Keratinocyte (primary cell): ENCODE data around the gene SH3GL3.

Experiments used
- EZH2 ChIP-seq: IDR thresholded peaks from one replicate; pipeline ENCODE4 v1.6.1; 2012; ENCODE audit warnings: inconsistent platforms, mild to moderate bottlenecking, low read length, moderate library complexity
- TF ChIP-seq, protein P1 (sequence below), 3 experiments: IDR thresholded peaks in 1 of 3; conservative IDR thresholded peaks in 1 of 3; optimal IDR thresholded peaks in 1 of 3; 2 replicates in 2 of 3; 3 replicates in 1 of 3; pipeline versions ENCODE3 to v1.5.1; 2011; ENCODE audit warnings: low read length in 3 of 3, mild to moderate bottlenecking in 3 of 3, moderate library complexity in 2 of 3, control low read depth in 1 of 3, inconsistent platforms in 1 of 3; ENCODE audit not compliant: insufficient read depth in 2 of 3; ENCODE audit errors: extremely low read depth in 1 of 3

- TF ChIP-seq, protein P1, sequence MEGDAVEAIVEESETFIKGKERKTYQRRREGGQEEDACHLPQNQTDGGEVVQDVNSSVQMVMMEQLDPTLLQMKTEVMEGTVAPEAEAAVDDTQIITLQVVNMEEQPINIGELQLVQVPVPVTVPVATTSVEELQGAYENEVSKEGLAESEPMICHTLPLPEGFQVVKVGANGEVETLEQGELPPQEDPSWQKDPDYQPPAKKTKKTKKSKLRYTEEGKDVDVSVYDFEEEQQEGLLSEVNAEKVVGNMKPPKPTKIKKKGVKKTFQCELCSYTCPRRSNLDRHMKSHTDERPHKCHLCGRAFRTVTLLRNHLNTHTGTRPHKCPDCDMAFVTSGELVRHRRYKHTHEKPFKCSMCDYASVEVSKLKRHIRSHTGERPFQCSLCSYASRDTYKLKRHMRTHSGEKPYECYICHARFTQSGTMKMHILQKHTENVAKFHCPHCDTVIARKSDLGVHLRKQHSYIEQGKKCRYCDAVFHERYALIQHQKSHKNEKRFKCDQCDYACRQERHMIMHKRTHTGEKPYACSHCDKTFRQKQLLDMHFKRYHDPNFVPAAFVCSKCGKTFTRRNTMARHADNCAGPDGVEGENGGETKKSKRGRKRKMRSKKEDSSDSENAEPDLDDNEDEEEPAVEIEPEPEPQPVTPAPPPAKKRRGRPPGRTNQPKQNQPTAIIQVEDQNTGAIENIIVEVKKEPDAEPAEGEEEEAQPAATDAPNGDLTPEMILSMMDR (optimal IDR thresholded peaks at IDR 0.05 in 1 of 3, IDR thresholded peaks at IDR 0.05 in 1 of 3, conservative IDR thresholded peaks at IDR 0.05 in 1 of 3; ENCODE audit: extremely low read depth in 1 of 3, insufficient read depth in 2 of 3, low read length in 3 of 3), result no peak
- TF ChIP-seq EZH2, result no peak
Measured at GRCh38 chr15:83435202-83435601, 11.9 kb upstream of the SH3GL3 start.
